Mesenchymal stem cell (in vitro differentiated cells and primary cell): ENCODE measurements around the gene BBLN.

Experiments used
- DNase-seq: peaks from one replicate; pipeline ENCODE4 v3.0.0-alpha.2; 2013
- H2AFZ ChIP-seq: one replicate; pipeline ENCODE4 v1.6.1; 2013; ENCODE audit warnings: low read depth, mild to moderate bottlenecking, control low read depth, inconsistent platforms, low read length, moderate library complexity
- H2AK5ac ChIP-seq: 2 replicates; pipeline ENCODE4 v1.6.1; 2013; ENCODE audit warnings: low read length, moderate library complexity, mild to moderate bottlenecking, inconsistent platforms; ENCODE audit not compliant: severe bottlenecking
- H2BK120ac ChIP-seq: one replicate; pipeline ENCODE4 v1.6.1; 2013; ENCODE audit warnings: low read depth, mild to moderate bottlenecking, inconsistent platforms, low read length, moderate library complexity
- H2BK12ac ChIP-seq, 2 experiments: one replicate each; pipeline ENCODE4 v1.6.1; 2013; ENCODE audit warnings: inconsistent platforms in 2 of 2, low read length in 2 of 2, mild to moderate bottlenecking in 2 of 2, moderate library complexity in 2 of 2, control low read depth in 1 of 2
- H2BK15ac ChIP-seq: one replicate; pipeline ENCODE4 v1.6.1; 2013; ENCODE audit warnings: mild to moderate bottlenecking, low read depth, inconsistent platforms; ENCODE audit not compliant: poor library complexity, severe bottlenecking
- H2BK5ac ChIP-seq: 2 replicates; pipeline ENCODE4 v1.6.1; 2013; ENCODE audit warnings: low read depth, mild to moderate bottlenecking, low read length, control low read depth, inconsistent platforms; ENCODE audit not compliant: poor library complexity, severe bottlenecking
- H3K14ac ChIP-seq, 2 experiments: one replicate each; pipeline ENCODE4 v1.6.1; 2013; ENCODE audit warnings: inconsistent platforms in 2 of 2, low read length in 2 of 2, control low read depth in 1 of 2, mild to moderate bottlenecking in 1 of 2, moderate library complexity in 1 of 2
- H3K18ac ChIP-seq, 2 experiments: one replicate each; pipeline ENCODE4 v1.6.1; 2013; ENCODE audit warnings: inconsistent platforms in 2 of 2, low read length in 2 of 2, control low read depth in 1 of 2, low read depth in 1 of 2, mild to moderate bottlenecking in 1 of 2
- H3K23ac ChIP-seq, 2 experiments: one replicate each; pipeline ENCODE4 v1.6.1; 2013; ENCODE audit warnings: inconsistent platforms in 2 of 2, low read length in 2 of 2, mild to moderate bottlenecking in 2 of 2, moderate library complexity in 2 of 2, control low read depth in 1 of 2
- H3K27ac ChIP-seq: 2 replicates; pipeline ENCODE4 v1.5.1; 2013; ENCODE audit warnings: mild to moderate bottlenecking, moderate library complexity, low read length, control low read depth, inconsistent platforms; ENCODE audit not compliant: poor library complexity, severe bottlenecking
- H3K27me3 ChIP-seq, 2 experiments: 2 replicates each; pipeline versions ENCODE4 v1.6.1 to v1.7.0; 2013; ENCODE audit warnings: low read length in 2 of 2, mild to moderate bottlenecking in 2 of 2, moderate library complexity in 2 of 2, control low read depth in 1 of 2, inconsistent platforms in 1 of 2; ENCODE audit not compliant: control insufficient read depth in 1 of 2, insufficient read depth in 1 of 2
- H3K36me3 ChIP-seq, 2 experiments: 2 replicates each; pipeline versions ENCODE4 v1.6.1 to v1.7.0; 2013; ENCODE audit warnings: low read length in 2 of 2, control low read depth in 1 of 2, inconsistent platforms in 1 of 2, low read depth in 1 of 2, mild to moderate bottlenecking in 1 of 2; ENCODE audit not compliant: insufficient read depth in 2 of 2, control insufficient read depth in 1 of 2
- H3K4ac ChIP-seq, 2 experiments: one replicate each; pipeline ENCODE4 v1.6.1; 2013; ENCODE audit warnings: inconsistent platforms in 2 of 2, low read length in 2 of 2, mild to moderate bottlenecking in 2 of 2, moderate library complexity in 2 of 2, control low read depth in 1 of 2, low read depth in 1 of 2
- H3K4me1 ChIP-seq: 2 replicates; pipeline ENCODE4 v1.6.1; 2013; ENCODE audit warnings: low read depth, low read length, control low read depth; ENCODE audit not compliant: control insufficient read depth, insufficient read depth
- H3K4me2 ChIP-seq: 2 replicates; pipeline ENCODE4 v1.6.1; 2013; ENCODE audit warnings: low read length, mild to moderate bottlenecking, inconsistent platforms; ENCODE audit not compliant: poor library complexity, severe bottlenecking
- H3K4me3 ChIP-seq, 2 experiments: 2 replicates each; pipeline versions ENCODE4 v1.5.1 to v1.7.0; 2013; ENCODE audit warnings: low read length in 2 of 2, mild to moderate bottlenecking in 2 of 2, control low read depth in 1 of 2, low read depth in 1 of 2; ENCODE audit not compliant: insufficient read depth in 1 of 2
- H3K79me1 ChIP-seq: replicated peaks from 2 replicates; pipeline ENCODE4 v1.6.1; 2013; ENCODE audit warnings: mild to moderate bottlenecking, control low read depth, low read length, inconsistent platforms; ENCODE audit not compliant: poor library complexity, severe bottlenecking
- H3K9ac ChIP-seq: 2 replicates; pipeline ENCODE4 v1.7.0; 2013; ENCODE audit warnings: mild to moderate bottlenecking, low read length, moderate library complexity
- H3K9me3 ChIP-seq: 2 replicates; pipeline ENCODE4 v1.7.0; 2013; ENCODE audit warnings: mild to moderate bottlenecking, low read length; ENCODE audit not compliant: control insufficient read depth
- H4K8ac ChIP-seq: one replicate; pipeline ENCODE4 v1.6.1; 2013; ENCODE audit warnings: inconsistent platforms, mild to moderate bottlenecking, low read length, moderate library complexity
- H4K91ac ChIP-seq: one replicate; pipeline ENCODE4 v1.6.1; 2013; ENCODE audit warnings: mild to moderate bottlenecking, low read length, inconsistent platforms
- WGBS: methylation state at CpG from one replicate; pipeline ENCODE4 v1.1.7; 2013; ENCODE audit warnings: mixed read lengths; 5-methylcytosine and 5-hydroxymethylcytosine counted together

The BBLN gene

GRCh38 chr9:128187361-128187760 is 27.3 kb downstream of the BBLN start:
- Histone ChIP-seq H3K14ac (no peak overlapping the region), H3K9me3 (no peaks in the 10 kb centered on the region), H4K91ac (no peak overlapping the region), H3K18ac (no peak overlapping the region), H3K36me3 (peaks cover 48 to 71% of the 10 kb centered on the region in 2 experiments), H3K79me1 (peaks cover 24% of the 10 kb centered on the region), H2BK15ac (no peak overlapping the region), H3K27ac (no peak overlapping the region), H2AFZ (no peak overlapping the region), H3K4me1 (peaks cover 26% of the 10 kb centered on the region), H3K4ac (no peak overlapping the region), H2BK120ac (no peak overlapping the region), H3K4me3 (no peak overlapping the region), H3K27me3 (no peaks in the 10 kb centered on the region), H2BK5ac (no peak overlapping the region), H3K23ac (no peak overlapping the region), H2AK5ac (no peak overlapping the region), H2BK12ac (no peak overlapping the region), H3K4me2 (no peak overlapping the region), H4K8ac (no peak overlapping the region), H3K9ac (no peak overlapping the region)
- WGBS = 95% methylated on average over 2 of the region's 2 CpGs
- DNase-seq = no peak

DNA sequence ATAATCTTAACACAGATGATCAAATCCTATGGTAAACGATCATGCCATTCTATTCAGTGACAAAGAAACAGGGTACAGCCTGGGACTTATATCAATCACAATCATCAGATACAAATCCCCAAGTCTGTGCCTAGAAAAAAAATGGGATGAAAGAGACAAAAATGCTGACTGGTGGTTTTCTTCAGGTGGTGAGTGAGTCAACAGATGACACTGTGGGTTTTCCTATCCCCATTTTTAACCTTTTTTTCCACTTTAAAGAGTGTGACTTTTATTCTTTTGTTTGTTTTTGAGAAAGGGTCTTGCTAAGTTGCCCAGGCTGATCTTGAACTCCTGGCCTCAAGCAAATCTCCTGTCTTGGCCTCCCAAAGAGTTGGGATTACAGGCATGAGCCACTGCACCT is 28.1 kb downstream of the BBLN start:
- Histone ChIP-seq H2AFZ (no peak overlapping the region), H2AK5ac (no peak overlapping the region), H3K79me1 (peaks cover 27% of the 10 kb centered on the region), H3K27ac (no peak overlapping the region), H2BK120ac (no peak overlapping the region), H2BK12ac (no peak overlapping the region), H4K8ac (no peak overlapping the region), H3K14ac (no peak overlapping the region), H3K4ac (no peak overlapping the region), H4K91ac (no peak overlapping the region), H3K36me3 (peaks cover 47 to 63% of the 10 kb centered on the region in 2 experiments), H3K9me3 (no peaks in the 10 kb centered on the region), H3K9ac (peak overlapping the region; percentile 37), H2BK5ac (no peak overlapping the region), H3K4me3 (no peak overlapping the region), H2BK15ac (no peak overlapping the region), H3K4me1 (peaks cover 25% of the 10 kb centered on the region), H3K18ac (no peak overlapping the region), H3K27me3 (no peaks in the 10 kb centered on the region), H3K23ac (no peak overlapping the region), H3K4me2 (no peak overlapping the region)
- 100% methylated on average over 1 of the region's 1 CpG for WGBS
- no peak for DNase-seq

GRCh38 chr9:128190013-128190412 is 29.9 kb downstream of the BBLN start:
- H3K4ac ChIP-seq = no peak overlapping the region
- WGBS = 89% methylated on average over 2 of the region's 2 CpGs
- H3K18ac ChIP-seq = no peak overlapping the region
- DNase-seq = no peak
- H3K27me3 ChIP-seq = no peaks in the 10 kb centered on the region
- H3K4me2 ChIP-seq = no peak overlapping the region
- H3K27ac ChIP-seq = no peak overlapping the region
- no peak overlapping the region for H2AFZ ChIP-seq
- no peak overlapping the region for H2AK5ac ChIP-seq
- peaks cover 27% of the 10 kb centered on the region for H3K79me1 ChIP-seq
- H2BK5ac ChIP-seq = no peak overlapping the region
- peaks cover 40 to 46% of the 10 kb centered on the region in 2 experiments for H3K36me3 ChIP-seq
- no peak overlapping the region for H3K23ac ChIP-seq
- H3K4me3 ChIP-seq = peak overlapping the region in 1 of 2 experiments; percentile 97
- H4K91ac ChIP-seq = no peak overlapping the region
- H2BK120ac ChIP-seq = no peak overlapping the region
- peaks cover 22% of the 10 kb centered on the region for H3K4me1 ChIP-seq
- H3K9ac ChIP-seq = peak overlapping the region; percentile 96
- H3K14ac ChIP-seq = no peak overlapping the region
- H2BK15ac ChIP-seq = no peak overlapping the region
- no peaks in the 10 kb centered on the region for H3K9me3 ChIP-seq
- H4K8ac ChIP-seq = no peak overlapping the region
- H2BK12ac ChIP-seq = no peak overlapping the region

DNA sequence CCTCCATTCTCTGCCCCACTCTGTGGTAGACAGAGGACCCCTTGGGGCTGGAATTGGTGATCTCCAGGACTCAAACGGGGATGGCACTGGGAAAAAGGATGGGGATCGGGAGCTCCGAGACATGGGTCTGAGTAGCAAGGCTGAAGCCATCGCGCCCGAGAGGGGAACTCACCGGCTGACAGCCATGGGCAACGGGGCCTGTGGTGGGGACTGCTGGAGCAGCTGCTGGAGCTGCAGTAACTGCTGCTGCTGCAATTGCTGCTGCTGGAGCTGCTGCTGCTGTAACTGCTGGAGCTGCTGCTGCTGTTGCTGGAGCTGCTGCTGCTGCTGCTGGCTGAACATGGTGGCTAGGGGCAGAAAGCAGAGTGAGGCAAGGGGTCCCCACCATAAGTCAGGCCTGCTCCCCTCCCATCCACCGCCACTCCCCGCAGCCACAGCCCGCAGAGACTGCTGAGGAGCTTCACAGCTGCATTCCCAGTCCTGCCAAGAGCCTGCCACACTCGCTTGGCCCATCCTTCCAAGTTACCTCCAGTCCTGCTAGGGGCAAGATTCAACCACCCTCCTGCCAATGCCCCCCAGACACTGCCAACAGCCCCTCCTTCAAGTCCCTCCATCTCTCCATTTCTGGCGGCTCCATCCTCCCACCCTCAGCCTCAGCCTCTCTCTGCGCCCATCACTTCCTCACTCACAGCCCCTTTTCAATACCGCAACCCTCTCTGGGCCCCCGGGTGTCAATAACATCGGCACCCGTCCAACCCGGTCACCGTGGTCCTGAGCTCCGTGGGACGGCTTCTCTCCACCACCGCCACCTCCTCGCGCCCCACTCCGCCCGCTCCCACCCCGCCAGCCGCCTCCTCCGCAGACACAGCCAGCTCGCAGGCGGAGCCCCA is 30.7 kb downstream of the BBLN start:
- Histone ChIP-seq H3K23ac (peak overlapping the region in 1 of 2 experiments; percentile 89), H4K91ac (peak overlapping the region; percentile 86), H2BK15ac (no peak overlapping the region), H3K9ac (peak overlapping the region; percentile 96), H3K14ac (peak overlapping the region in 1 of 2 experiments; percentile 96), H3K4me1 (peaks cover 21% of the 10 kb centered on the region), H2BK12ac (peak overlapping the region in 1 of 2 experiments; percentile 78), H2AFZ (peak overlapping the region; percentile 95), H3K18ac (peak overlapping the region; percentile 80 to 98), H3K27ac (no peak overlapping the region), H2BK120ac (peak overlapping the region; percentile 64), H3K79me1 (peaks cover 22% of the 10 kb centered on the region), H3K9me3 (no peaks in the 10 kb centered on the region), H3K4me2 (peak overlapping the region; percentile 69), H3K4ac (peak overlapping the region; percentile 62 to 93), H4K8ac (peak overlapping the region; percentile 94), H2BK5ac (no peak overlapping the region), H3K36me3 (peaks cover 34 to 39% of the 10 kb centered on the region in 2 experiments), H2AK5ac (no peak overlapping the region), H3K27me3 (no peaks in the 10 kb centered on the region), H3K4me3 (peak overlapping the region; percentile 88 to 97)
- DNase-seq = peak; percentile 29
- WGBS = 27% methylated on average over 32 of the region's 32 CpGs
